A549 (cell line): ENCODE data around the gene MEG3. TPM values are rescaled to one million over a fixed set of nuclear protein-coding genes. Genes with fewer than 3 reads are reported as not detected.

Source experiments
- ATAC-seq, 2 experiments: fragments of 200-7000 bp in 1 of 2; fragments of >200 bp in 1 of 2; cut with Nextera tagmentation in 1 of 2; cut with Tn5 transposase in 1 of 2; 3 replicates each; pipeline versions ENCODE4 v1.8.0 to v1.9.1; 2018 to 2020; ENCODE audit warnings: mild to moderate bottlenecking in 1 of 2, moderate library complexity in 1 of 2
- CTCF ChIA-PET: fragments of 300-600 bp; sonication (Branson Sonifier 250); formaldehyde crosslinking; extraction: SDS; loops from one replicate; lab custom pipeline; 2021; ENCODE audit warnings: antibody characterized with exemption, inconsistent platforms; lab: Yijun Ruan, JAX
- POLR2A ChIA-PET: fragments of 350-600 bp; formaldehyde crosslinking; extraction: SDS; loops from one replicate; lab custom pipeline; 2021; ENCODE audit warnings: antibody characterized with exemption, inconsistent platforms; lab: Yijun Ruan, JAX
- DNase-seq, 2 experiments: peaks; one replicate each; pipeline versions ENCODE4 v3.0.0 to v3.0.0-alpha.2; 2011 to 2016; ENCODE audit warnings: low read depth in 1 of 2, low spot score in 1 of 2
- FAIRE-seq: peaks from 2 replicates; lab custom pipeline; 2011; peaks lifted over from hg19 to GRCh38; lab: Jason Lieb, UNC
- H3K27ac ChIP-seq, 2 experiments: fragments of >200 bp; sonication (Bioruptor Twin); formaldehyde crosslinking; 3 replicates each; pipeline ENCODE4 v1.5.1; 2016 to 2017
- H3K4me1 ChIP-seq: fragments of >200 bp; sonication (Bioruptor Twin); formaldehyde crosslinking; 3 replicates; pipeline ENCODE4 v1.6.1; 2016
- H3K4me2 ChIP-seq: fragments of >200 bp; sonication (Bioruptor Twin); formaldehyde crosslinking; 3 replicates; pipeline ENCODE4 v1.6.1; 2016
- H3K4me3 ChIP-seq: fragments of >200 bp; sonication (Bioruptor Twin); formaldehyde crosslinking; 3 replicates; pipeline ENCODE4 v1.5.1; 2016
- H3K9me3 ChIP-seq: fragments of >200 bp; sonication (Bioruptor Twin); formaldehyde crosslinking; 3 replicates; pipeline ENCODE4 v1.6.1; 2016
- BHLHE40 ChIP-seq: IDR thresholded peaks from 2 replicates; pipeline ENCODE4 v1.6.1; 2012; ENCODE audit warnings: low read depth, low read length, inconsistent platforms
- CEBPB ChIP-seq, 2 experiments: fragments of >200 bp in 1 of 2; sonication (Bioruptor Twin) in 1 of 2; formaldehyde crosslinking in 1 of 2; IDR thresholded peaks; 2 replicates each; pipeline ENCODE4 v1.6.1; 2012 to 2016
- E2F6 ChIP-seq: IDR thresholded peaks from 2 replicates; pipeline ENCODE4 v1.6.1; 2012; ENCODE audit warnings: low read depth, borderline replicate concordance
- ELK1 ChIP-seq: fragments of 150-350 bp; IDR thresholded peaks from 2 replicates; pipeline ENCODE4 v1.6.1; 2014; ENCODE audit warnings: low read depth, mild to moderate bottlenecking, low read length
- EP300 ChIP-seq, 2 experiments: fragments of >200 bp; sonication (Bioruptor Twin); formaldehyde crosslinking; IDR thresholded peaks; 2 replicates in 1 of 2; 3 replicates in 1 of 2; pipeline ENCODE4 v1.6.1; 2016 to 2017
- ESRRA ChIP-seq: fragments of 150-350 bp; IDR thresholded peaks from 2 replicates; pipeline ENCODE4 v1.6.1; 2014; ENCODE audit warnings: mild to moderate bottlenecking, low read length, borderline replicate concordance
- GATA3 ChIP-seq: IDR thresholded peaks from 2 replicates; pipeline ENCODE4 v1.6.1; 2012; ENCODE audit warnings: borderline replicate concordance
- HES2 ChIP-seq: fragments of >200 bp; sonication (Bioruptor Twin); formaldehyde crosslinking; IDR thresholded peaks from 2 replicates; pipeline ENCODE4 v1.6.1; 2016
- HOXA7 ChIP-seq: fragments of 250-450 bp; sonication (Bioruptor Pico); IDR thresholded peaks from 2 replicates; pipeline ENCODE4 v1.5.0; 2020; ENCODE audit warnings: mild to moderate bottlenecking, moderate library complexity
- JUN ChIP-seq, 2 experiments: fragments of >200 bp; sonication (Bioruptor Twin); formaldehyde crosslinking; IDR thresholded peaks; 2 replicates in 1 of 2; 3 replicates in 1 of 2; pipeline ENCODE4 v1.6.1; 2016 to 2017
- KDM5A ChIP-seq: fragments of 200-600 bp; sonication (generic); IDR thresholded peaks from 2 replicates; pipeline ENCODE4 v1.6.1; 2016; ENCODE audit warnings: antibody characterized with exemption, mild to moderate bottlenecking
- MAFK ChIP-seq: fragments of 450-650 bp; IDR thresholded peaks from 2 replicates; pipeline ENCODE4 v1.6.1; 2014; ENCODE audit not compliant: partially characterized antibody
- NPAS2 ChIP-seq: fragments of 250-450 bp; sonication (Bioruptor Pico); IDR thresholded peaks from 2 replicates; pipeline ENCODE4 v1.8.0; 2022; ENCODE audit warnings: mild to moderate bottlenecking, moderate library complexity, borderline replicate concordance
- NR3C1 ChIP-seq: fragments of >200 bp; sonication (Bioruptor Twin); formaldehyde crosslinking; IDR thresholded peaks from 3 replicates; pipeline ENCODE4 v1.6.1; 2017
- POLR2A ChIP-seq: IDR thresholded peaks from 2 replicates; pipeline ENCODE4 v1.6.1; 2012; ENCODE audit warnings: mild to moderate bottlenecking, low read length
- RAD21 ChIP-seq, 2 experiments: fragments of >200 bp in 1 of 2; sonication (Bioruptor Twin) in 1 of 2; formaldehyde crosslinking in 1 of 2; IDR thresholded peaks in 1 of 2; conservative IDR thresholded peaks in 1 of 2; 2 replicates in 1 of 2; 3 replicates in 1 of 2; pipeline ENCODE4 v1.6.1; 2012 to 2018; ENCODE audit warnings: inconsistent platforms in 1 of 2
- RARB ChIP-seq: fragments of 250-450 bp; sonication (Bioruptor Pico); IDR thresholded peaks from 2 replicates; pipeline ENCODE4 v1.8.0; 2021; ENCODE audit warnings: mild to moderate bottlenecking, moderate library complexity
- RCOR1 ChIP-seq: fragments of 150-350 bp; IDR thresholded peaks from 2 replicates; pipeline ENCODE4 v1.6.1; 2014; ENCODE audit warnings: antibody characterized with exemption, low read length, low read depth
- REST ChIP-seq: fragments of 200-600 bp; sonication (generic); IDR thresholded peaks from 2 replicates; pipeline ENCODE4 v1.6.1; 2016; ENCODE audit warnings: antibody characterized with exemption, mild to moderate bottlenecking, moderate library complexity
- RNF2 ChIP-seq: fragments of 200-600 bp; sonication (generic); IDR thresholded peaks from 2 replicates; pipeline ENCODE4 v1.6.1; 2016; ENCODE audit warnings: low read depth, mild to moderate bottlenecking, antibody characterized with exemption, moderate library complexity, borderline replicate concordance
- TFCP2L1 ChIP-seq: fragments of 250-450 bp; sonication (Bioruptor Pico); IDR thresholded peaks from 2 replicates; pipeline ENCODE4 v1.5.0; 2021; ENCODE audit warnings: mild to moderate bottlenecking
- WGBS: methylation state at CpG from one replicate; pipeline ENCODE4 v1.1.6; 2017; ENCODE audit errors: missing lambda C conversion rate; 5-methylcytosine and 5-hydroxymethylcytosine counted together
- polyA plus RNA-seq, 4 experiments: library from polyadenylated mRNA; depleted of rRNA in 3 of 4; stranded (reverse); fragments of >200 nt; fragmentation: RNase III in 1 of 4; extraction: RNeasy Plus Mini Kit Qiagen cat#74134 plus additional on column Dnase treatment in 1 of 4; gene quantifications; 2 replicates in 3 of 4; 3 replicates in 1 of 4; pipeline ENCODE4 v1.2.3, GENCODE V29; 2011 to 2017
- TF ChIP-seq, protein P1 (sequence below): IDR thresholded peaks from 2 replicates; pipeline ENCODE4 v1.6.1; 2012
- TF ChIP-seq, protein P2 (sequence below): fragments of >200 bp; sonication (Bioruptor Twin); formaldehyde crosslinking; IDR thresholded peaks from 3 replicates; pipeline ENCODE4 v1.6.1; 2016
- TF ChIP-seq, protein P3 (sequence below): fragments of 250-450 bp; sonication (Bioruptor Pico); IDR thresholded peaks from 2 replicates; pipeline ENCODE4 v1.5.0; 2020; ENCODE audit warnings: low read depth, mild to moderate bottlenecking, moderate library complexity

The MEG3 gene
- polyA plus RNA-seq, 2 of the 4 experiments (the other 2 are of a cell fraction) = 27.0 to 56.7 TPM

DNA sequence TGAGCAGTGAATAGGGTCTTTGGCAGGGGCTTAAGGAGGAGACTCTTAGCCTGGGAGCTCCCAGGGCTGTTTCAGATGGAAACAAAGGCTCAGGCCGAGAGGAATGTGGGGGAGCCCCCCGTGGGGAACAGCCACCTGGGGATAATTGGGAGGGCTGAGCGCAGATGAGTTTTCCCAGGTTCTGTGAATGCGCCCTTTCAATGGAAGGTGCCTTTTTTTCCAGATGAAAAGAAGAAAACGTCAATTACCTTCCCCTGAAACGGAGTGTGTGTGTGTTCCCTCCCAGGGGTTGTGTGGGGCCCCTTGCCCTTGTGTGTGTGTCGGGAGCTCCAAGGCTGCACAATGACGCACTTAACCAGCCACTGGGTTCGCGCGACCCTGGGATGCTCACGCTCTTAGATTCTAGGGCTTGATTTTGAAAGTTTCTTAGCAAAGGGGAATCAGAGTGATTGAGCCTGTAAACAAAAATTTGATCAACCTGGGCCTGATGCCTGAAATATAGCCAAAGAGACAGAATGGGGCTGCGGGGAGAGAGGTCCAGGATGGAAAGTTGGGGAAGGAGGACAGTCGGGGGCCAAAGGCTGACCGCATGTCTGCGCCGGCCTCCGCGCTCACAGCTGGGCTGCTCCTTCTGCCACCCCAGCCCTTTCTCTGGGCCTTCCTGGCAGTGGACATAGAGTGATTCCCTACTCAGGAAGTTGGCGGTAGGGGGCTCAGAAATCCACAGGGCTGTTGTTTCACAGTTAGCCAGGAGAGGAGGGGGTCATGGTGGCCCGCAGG, 14.6 kb downstream of the MEG3 start:
- FAIRE-seq (no peak), ATAC-seq (no peak), DNase-seq (no peak)
- Histone ChIP-seq H3K4me3 (no peak overlapping the region), H3K4me2 (no peak overlapping the region), H3K27ac (no peak overlapping the region), H3K4me1 (peaks cover 11% of the 10 kb centered on the region; the same call in 1 of the 3 replicates), H3K9me3 (no peaks in the 10 kb centered on the region)
- ChIA-PET POLR2A (no interaction called here), CTCF (interaction anchor here (0.6 to 1.5 kb wide), 3 partner anchors 9 to 16 kb away, joined by 3 to 4 read pairs (median 3); no protein-coding TSS in a partner anchor)
- 85% methylated on average over 21 of the region's 21 CpGs for WGBS
- no peak for TF ChIP-seq KDM5A
- TF ChIP-seq BHLHE40 = no peak
- TF ChIP-seq MAFK = no peak
- TF ChIP-seq, protein P1, sequence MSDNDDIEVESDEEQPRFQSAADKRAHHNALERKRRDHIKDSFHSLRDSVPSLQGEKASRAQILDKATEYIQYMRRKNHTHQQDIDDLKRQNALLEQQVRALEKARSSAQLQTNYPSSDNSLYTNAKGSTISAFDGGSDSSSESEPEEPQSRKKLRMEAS = no peak
- no peak for TF ChIP-seq NPAS2
- TF ChIP-seq, protein P2, sequence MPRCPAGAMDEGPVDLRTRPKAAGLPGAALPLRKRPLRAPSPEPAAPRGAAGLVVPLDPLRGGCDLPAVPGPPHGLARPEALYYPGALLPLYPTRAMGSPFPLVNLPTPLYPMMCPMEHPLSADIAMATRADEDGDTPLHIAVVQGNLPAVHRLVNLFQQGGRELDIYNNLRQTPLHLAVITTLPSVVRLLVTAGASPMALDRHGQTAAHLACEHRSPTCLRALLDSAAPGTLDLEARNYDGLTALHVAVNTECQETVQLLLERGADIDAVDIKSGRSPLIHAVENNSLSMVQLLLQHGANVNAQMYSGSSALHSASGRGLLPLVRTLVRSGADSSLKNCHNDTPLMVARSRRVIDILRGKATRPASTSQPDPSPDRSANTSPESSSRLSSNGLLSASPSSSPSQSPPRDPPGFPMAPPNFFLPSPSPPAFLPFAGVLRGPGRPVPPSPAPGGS = no peak
- no peak for TF ChIP-seq POLR2A
- no peak for TF ChIP-seq E2F6
- no peak for TF ChIP-seq GATA3
- no peak for TF ChIP-seq ELK1
- TF ChIP-seq REST = no peak

DNA sequence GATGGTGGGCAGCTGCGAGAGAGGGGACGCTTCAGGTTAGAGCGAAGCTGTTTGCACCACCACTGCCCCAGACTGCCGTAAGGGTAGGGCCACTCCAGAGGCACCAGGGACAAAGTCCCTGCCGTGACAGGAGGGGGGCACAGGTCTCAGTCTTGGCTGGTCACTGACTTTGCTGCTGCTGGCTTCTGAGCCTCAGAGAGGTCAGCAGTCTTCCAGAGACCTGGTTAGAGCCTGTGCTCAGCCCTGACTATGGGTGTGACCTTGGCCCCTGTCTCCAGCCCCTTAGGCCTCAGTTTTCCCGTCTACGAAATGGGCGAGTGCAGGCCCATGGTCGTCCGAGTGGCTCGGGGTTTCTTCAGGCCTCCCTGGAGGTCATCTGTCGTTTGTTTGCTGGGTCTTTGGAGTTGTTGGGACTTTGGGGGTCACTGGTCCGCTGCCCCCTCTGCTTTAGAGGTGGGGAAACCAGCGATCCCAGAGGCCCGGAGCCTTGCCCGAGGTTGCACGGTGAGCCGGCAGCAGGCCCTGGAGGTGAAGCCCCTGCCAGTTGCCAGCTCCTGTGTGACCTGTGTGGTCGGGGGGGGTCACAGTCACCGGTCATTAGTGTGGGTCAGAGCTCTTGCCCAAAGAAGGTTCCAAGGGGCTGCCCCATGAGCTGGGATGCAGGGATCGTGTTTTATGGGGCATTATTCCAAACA, 15.3 kb downstream of the MEG3 start:
- H3K4me3 ChIP-seq = no peak overlapping the region
- no peak overlapping the region for H3K27ac ChIP-seq
- no peak for FAIRE-seq
- H3K9me3 ChIP-seq = no peaks in the 10 kb centered on the region
- WGBS = 83% methylated on average over 20 of the region's 21 CpGs
- no peak for ATAC-seq
- peaks cover 11% of the 10 kb centered on the region; the same call in 1 of the 3 replicates for H3K4me1 ChIP-seq
- ChIA-PET CTCF (interaction anchor here (0.6 to 1.6 kb wide), 6 partner anchors 8 to 394 kb away, joined by 3 to 7 read pairs (median 4); no protein-coding TSS in a partner anchor), POLR2A (interaction anchor here (0.6 kb wide), 1 partner anchor 16 kb away, joined by 4 read pairs; no protein-coding TSS in a partner anchor)
- DNase-seq = no peak
- H3K4me2 ChIP-seq = no peak overlapping the region
- TF ChIP-seq JUN (IDR thresholded peaks at IDR 0.05) (no peak), HOXA7 (no peak), CEBPB (IDR thresholded peaks at IDR 0.05) (no peak), RAD21 (conservative IDR thresholded peaks at IDR 0.05 in 1 of 2, IDR thresholded peaks at IDR 0.05 in 1 of 2) (no peak), RNF2 (no peak), HES2 (no peak), EP300 (IDR thresholded peaks at IDR 0.05) (no peak), BHLHE40 (no peak), TFCP2L1 (CRISPR knock-in tag) (no peak), RARB (CRISPR knock-in tag) (no peak), ESRRA (no peak), ELK1 (no peak), NR3C1 (no peak), RCOR1 (no peak)
- TF ChIP-seq, protein P3, sequence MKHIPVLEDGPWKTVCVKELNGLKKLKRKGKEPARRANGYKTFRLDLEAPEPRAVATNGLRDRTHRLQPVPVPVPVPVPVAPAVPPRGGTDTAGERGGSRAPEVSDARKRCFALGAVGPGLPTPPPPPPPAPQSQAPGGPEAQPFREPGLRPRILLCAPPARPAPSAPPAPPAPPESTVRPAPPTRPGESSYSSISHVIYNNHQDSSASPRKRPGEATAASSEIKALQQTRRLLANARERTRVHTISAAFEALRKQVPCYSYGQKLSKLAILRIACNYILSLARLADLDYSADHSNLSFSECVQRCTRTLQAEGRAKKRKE = no peak
